Heart left ventricle (tissue), 16 donors: Measurements from ENCODE around the gene VAT1. TPM values are rescaled to one million over a fixed set of nuclear protein-coding genes. Genes with fewer than 3 reads are reported as not detected.

Experiments
- ATAC-seq, 4 donors: fragments of 200-7000 bp; cut with Tn5 transposase; one replicate each; pipeline ENCODE4 v1.9.1; 2020 to 2022; ENCODE audit warnings: moderate library complexity in 4 of 4, mild to moderate bottlenecking in 3 of 4, moderate number of reproducible peaks in 1 of 4
- DNase-seq, 5 donors: peaks; one replicate each; pipeline ENCODE4 v3.0.0-alpha.2; 2020
- H3K27ac ChIP-seq, 12 donors: fragments of 200-600 bp; sonication (generic) in 4 of 12; one replicate each; pipeline versions ENCODE4 v1.5.0 to v1.8.0; 2016 to 2022; ENCODE audit warnings: mild to moderate bottlenecking in 2 of 12
- H3K27me3 ChIP-seq, 9 donors: fragments of 200-600 bp; sonication (generic) in 2 of 9; one replicate each; pipeline versions ENCODE4 v1.5.1 to v1.8.0; 2016 to 2022; ENCODE audit warnings: mild to moderate bottlenecking in 3 of 9
- H3K36me3 ChIP-seq, 9 donors: fragments of 200-600 bp; sonication (generic) in 2 of 9; one replicate each; pipeline versions ENCODE4 v1.5.0 to v1.8.0; 2018 to 2022; ENCODE audit warnings: mild to moderate bottlenecking in 2 of 9
- H3K4me1 ChIP-seq, 12 donors: fragments of 200-600 bp; sonication (generic) in 4 of 12; one replicate each; pipeline versions ENCODE4 v1.5.0 to v1.8.0; 2016 to 2022; ENCODE audit warnings: mild to moderate bottlenecking in 3 of 12
- H3K4me3 ChIP-seq, 12 donors: fragments of 200-600 bp; sonication (generic) in 4 of 12; one replicate each; pipeline versions ENCODE4 v1.5.0 to v1.8.0; 2017 to 2022; ENCODE audit warnings: mild to moderate bottlenecking in 9 of 12, moderate library complexity in 4 of 12
- H3K9me3 ChIP-seq, 12 donors: fragments of 200-600 bp; sonication (generic) in 4 of 12; one replicate each; pipeline versions ENCODE4 v1.5.0 to v1.8.0; 2016 to 2022; ENCODE audit warnings: mild to moderate bottlenecking in 1 of 12
- CTCF ChIP-seq, 12 donors: fragments of 200-600 bp; sonication (generic) in 4 of 12; IDR thresholded peaks; one replicate each; pipeline versions ENCODE4 v1.5.0 to v1.8.0; 2018 to 2022; ENCODE audit warnings: antibody characterized with exemption in 12 of 12, mild to moderate bottlenecking in 5 of 12
- POLR2A ChIP-seq, 2 donors: fragments of 450-650 bp; IDR thresholded peaks; one replicate each; pipeline ENCODE4 v1.6.1; 2017; ENCODE audit warnings: antibody characterized with exemption in 2 of 2, mild to moderate bottlenecking in 2 of 2, moderate library complexity in 2 of 2
- WGBS, 4 donors: extraction: QIAGEN DNeasy Blood & Tissue Kit in 2 of 4; methylation state at CpG; one replicate each; pipeline versions ENCODE4 v1.1.5 to v1.1.7; 2013 to 2018; 5-methylcytosine and 5-hydroxymethylcytosine counted together
- intact Hi-C, 10 donors: fragments of 100-400 bp; cut with DNase I; formaldehyde crosslinking; loops; one replicate each; pipeline versions ENCODE4 v1.11.1 to v1.14.2; 2022
- polyA plus RNA-seq, 2 donors: library from polyadenylated mRNA; stranded (reverse); fragments of 200-250 nt; gene quantifications; one replicate each; pipeline ENCODE4 v1.2.3, GENCODE V29; 2013
- total RNA-seq, 9 donors: library from RNA; depleted of rRNA in 2 of 9; stranded (reverse); fragments of >200 nt in 2 of 9; fragmentation: NEBNext Ultra II Directional in 3 of 9; extraction: Animal tissue kit (Norgen Biotek cat#: 25700) in 3 of 9; gene quantifications; one replicate each; pipeline versions ENCODE4 v1.1.0 to v1.2.4, GENCODE V29; 2016 to 2023
- donor health status: ischemic (EF 13 %, LVEDD 7.1; RV severe dilation, severe dysfunction).
- donor health status: healthy with polysubstance abuse.
- donor health status: DM: no; HTN: yes; CAD: no.
- donor health status: DM: no; HTN: no; CAD: no.
- donor health status: ischemic (EF 25% LVEDD 6.9; RV normal size, moderate dysfunction).
- donor health status: ischemic (EF 25% LVEDD 5.7; RV mildly dilated, moderate dysfunction).
- donor health status: healthy.
- donor health status: DM: yes; HTN: yes; CAD: no.
- donor health status: ischemic (EF 35%, LVEDD 5.7; RV mildly dilated, moderate dysfunction).
- donor health status: nonischemic (EF 11% LVEDD 7.7; RV severe dilation, severe dysfunction).
- donor health status: DM: yes; HTN: yes; CAD: no.
- donor health status: PGD.
- donor health status: ischemic (EF 29% LVEDD 5.4; RV normal size, mild dysfunction).
- donor health status: nonischemic (EF 23%, LVEDD 6.1; RV moderate dilation, normal function).

VAT1 gene
- total and polyA plus RNA-seq, 11 donors: 64.5 to 138 (median 92.0) TPM

GRCh38 chr17:43025766-43026537 lies 3.8 kb upstream of the VAT1 start:
- H3K9me3 ChIP-seq: no peaks in the 10 kb centered on the region
- peaks cover 0 to 24% (median 10%) of the 10 kb centered on the region in 12 donors for H3K4me1 ChIP-seq
- TF ChIP-seq CTCF (IDR thresholded peaks at IDR 0.05) (no peak), POLR2A (IDR thresholded peaks at IDR 0.05) (no peak)
- H3K27ac ChIP-seq: peak overlapping the region in 1 of 12 donors; percentile 83
- DNase-seq (no peak), ATAC-seq (no peak)
- 66 to 68% (median 67%) methylated on average over 16 of the region's 16 CpGs for whole genome bisulfite sequencing, 4 donors
- no peak overlapping the region for H3K4me3 ChIP-seq
- no peaks in the 10 kb centered on the region for H3K36me3 ChIP-seq
- no peaks in the 10 kb centered on the region for H3K27me3 ChIP-seq
- intact Hi-C loops: loop anchor here in 9 of 10 donors (2.0 to 10.0 kb wide), 10 partner anchors 51 to 311 kb away; partner anchors contain the start of genes NBR1 (in 4 of the 9), BRCA1 (in 2 of the 9) and TMEM106A (in 2 of the 9)

- peak overlapping the region in 11 of 12 donors; percentile 36 to 80 (median 62) for H3K4me3 ChIP-seq
- H3K27me3 ChIP-seq: no peaks in the 10 kb centered on the region
- peak overlapping the region in 2 of 12 donors; percentile 28 to 83 for H3K27ac ChIP-seq
- DNase-seq (peak in 1 of 5 donors; percentile 29), ATAC-seq (no peak)
- WGBS, 4 donors: 7 to 17% (median 13%) methylated on average over 13 to 27 of the region's 27 CpGs
- intact Hi-C loops: loop anchor here in 9 of 10 donors (2.0 to 10.0 kb wide), 10 partner anchors 52 to 312 kb away; partner anchors contain the start of genes NBR1 (in 4 of the 9), BRCA1 (in 2 of the 9) and TMEM106A (in 2 of the 9)
- H3K36me3 ChIP-seq: no peaks in the 10 kb centered on the region
- no peak for TF ChIP-seq POLR2A (IDR thresholded peaks at IDR 0.05)
- TF ChIP-seq CTCF (IDR thresholded peaks at IDR 0.05): no peak
- no peaks in the 10 kb centered on the region for H3K9me3 ChIP-seq
- peaks cover 0 to 30% (median 16%) of the 10 kb centered on the region in 12 donors for H3K4me1 ChIP-seq
Measured at GRCh38 chr17:43025290-43025657, 3.1 kb upstream of the VAT1 start.

GRCh38 chr17:43024407-43025289 lies 2.5 kb upstream of the VAT1 start, which contains the start of gene RND2:
Gene RND2 (plus strand): TSS chr17:43025231. CDS start chr17:43025348, 117 bp downstream.
- DNase-seq (peak; percentile 86 to 90 (median 88)), ATAC-seq (peak; percentile 63 to 79 (median 72))
- Histone ChIP-seq H3K27me3 (no peaks in the 10 kb centered on the region), H3K4me3 (peak within 1 kb of the TSS in 11 of 12 donors; percentile 36 to 80 (median 62)), H3K4me1 (peaks cover 0 to 36% (median 22%) of the 10 kb centered on the region in 12 donors), H3K36me3 (no peaks in the 10 kb centered on the region), H3K9me3 (no peaks in the 10 kb centered on the region), H3K27ac (peak within 1 kb of the TSS in 10 of 12 donors; percentile 13 to 83 (median 60))
- WGBS, 4 donors: 1% methylated on average over 29 to 61 of the region's 61 CpGs
- TF ChIP-seq CTCF (IDR thresholded peaks at IDR 0.05) (peak; percentile 44 to 85 (median 70)), POLR2A (IDR thresholded peaks at IDR 0.05) (peak in 1 of 2 donors; percentile 36)
- intact Hi-C loops: loop anchor here in 9 of 10 donors (2.0 to 10.0 kb wide), 13 partner anchors 53 to 313 kb away; partner anchors contain the start of genes BRCA1 (in 5 of the 9), NBR1 (in 5 of the 9) and TMEM106A (in 2 of the 9)
